GM20431 (cell line): ENCODE measurements around the gene GRPR.

Experiments
- in situ Hi-C: fragments of 300-500 bp; cut with MseI, MboI; formaldehyde crosslinking; loops from one replicate; pipeline ENCODE4 v1.15.0; 2020; ENCODE audit warnings: low sequenced_read_pairs; ENCODE audit not compliant: unreplicated experiment

GRPR gene

GRCh38 chrX:16123222-16123786, at the start of gene GRPR:
Gene GRPR (plus strand): TSS chrX:16123565. CDS start chrX:16123954, 389 bp downstream.
- in situ Hi-C loops, result no loop called here

GRCh38 chrX:16075087-16075486, 48.3 kb upstream of the GRPR start:
- in situ Hi-C loops, result no loop called here

GRCh38 chrX:16076834-16077233, 46.5 kb upstream of the GRPR start:
- in situ Hi-C loops, result no loop called here

- in situ Hi-C loops, result no loop called here
Measured at GRCh38 chrX:16077811-16078210, 45.6 kb upstream of the GRPR start.

GRCh38 chrX:16081357-16081756, 42.0 kb upstream of the GRPR start:
- in situ Hi-C loops, result no loop called here

GRCh38 chrX:16082470-16083085, 40.8 kb upstream of the GRPR start:
- in situ Hi-C loops, result no loop called here

- in situ Hi-C loops, result no loop called here
Measured at GRCh38 chrX:16087076-16087475, 36.3 kb upstream of the GRPR start.

- in situ Hi-C loops, result no loop called here
Measured at GRCh38 chrX:16089086-16089485, 34.3 kb upstream of the GRPR start.

- in situ Hi-C loops, result no loop called here
Measured at GRCh38 chrX:16096141-16096540, 27.2 kb upstream of the GRPR start.

GRCh38 chrX:16100673-16101072, 22.7 kb upstream of the GRPR start:
- in situ Hi-C loops, result no loop called here

GRCh38 chrX:16101581-16101980, 21.8 kb upstream of the GRPR start:
- in situ Hi-C loops, result no loop called here

GRCh38 chrX:16103625-16104024, 19.7 kb upstream of the GRPR start:
- in situ Hi-C loops, result no loop called here

- in situ Hi-C loops, result no loop called here
Measured at GRCh38 chrX:16112428-16112827, 10.9 kb upstream of the GRPR start.

- in situ Hi-C loops, result no loop called here
Measured at GRCh38 chrX:16113978-16114565, 9.3 kb upstream of the GRPR start.

GRCh38 chrX:16114611-16115010, 8.8 kb upstream of the GRPR start:
- in situ Hi-C loops, result no loop called here

- in situ Hi-C loops, result no loop called here
Measured at GRCh38 chrX:16119353-16120220, 3.8 kb upstream of the GRPR start.

GRCh38 chrX:16120431-16120830, 2.9 kb upstream of the GRPR start:
- in situ Hi-C loops, result no loop called here

GRCh38 chrX:16124201-16124600, 836 bp downstream of the GRPR start:
- in situ Hi-C loops, result no loop called here

GRCh38 chrX:16125520-16126149, 2.3 kb downstream of the GRPR start:
- in situ Hi-C loops, result no loop called here

- in situ Hi-C loops, result no loop called here
Measured at GRCh38 chrX:16130707-16131106, 7.3 kb downstream of the GRPR start.
